Measurements from ENCODE around the gene BMPR1A. TPM values are rescaled to one million over a fixed set of nuclear protein-coding genes. Genes with fewer than 3 reads are reported as not detected.

Gene BMPR1A
- total and polyA plus RNA-seq, 9 of the 15 experiments (the other 6 are each of a cell fraction or from before 2014, with no cell fraction given): 1.6 to 17.5 (median 9.1) TPM

GRCh38 chr10:86775056-86775869, 18.8 kb downstream of the BMPR1A start (continued):
- TF ChIP-seq ATF6 (CRISPR knock-in tag; IDR thresholded peaks at IDR 0.05): no peak
- no peak for TF ChIP-seq ZNF212 (CRISPR knock-in tag; IDR thresholded peaks at IDR 0.05)
- no peak for TF ChIP-seq ZNF239 (CRISPR knock-in tag; IDR thresholded peaks at IDR 0.05)
- no peak for TF ChIP-seq ZNF384 (IDR thresholded peaks at IDR 0.05; ENCODE audit: low read depth, low read length)
- TF ChIP-seq FOXA3 (CRISPR knock-in tag; conservative IDR thresholded peaks at IDR 0.05 in 1 of 2, IDR thresholded peaks at IDR 0.05 in 1 of 2): no peak
- no peak for TF ChIP-seq HLTF (IDR thresholded peaks at IDR 0.05)
- no peak for TF ChIP-seq CLOCK (CRISPR knock-in tag; IDR thresholded peaks at IDR 0.05; ENCODE audit: borderline replicate concordance)
- TF ChIP-seq KDM4B (IDR thresholded peaks at IDR 0.05; ENCODE audit: borderline replicate concordance in 2 of 2, low read depth in 1 of 2): no peak
- no peak for TF ChIP-seq ZFP91 (CRISPR knock-in tag; IDR thresholded peaks at IDR 0.05)
- no peak for TF ChIP-seq GTF2B (IDR thresholded peaks at IDR 0.05; ENCODE audit: extremely low read depth, insufficient read length)
- TF ChIP-seq HOMEZ (CRISPR knock-in tag; IDR thresholded peaks at IDR 0.05): no peak
- TF ChIP-seq RFX1 (IDR thresholded peaks at IDR 0.05): no peak
- no peak for TF ChIP-seq CREBBP (IDR thresholded peaks at IDR 0.05; ENCODE audit: low read depth, low read length)
- TF ChIP-seq MCM5 (IDR thresholded peaks at IDR 0.05; ENCODE audit: low read depth): no peak
- no peak for TF ChIP-seq ZNF23 (CRISPR knock-in tag; IDR thresholded peaks at IDR 0.05)
- peak; percentile 46; the same call in 1 of the 2 replicates for TF ChIP-seq ZBTB2 (IDR thresholded peaks at IDR 0.05)
- TF ChIP-seq HMGN3 (IDR thresholded peaks at IDR 0.05; ENCODE audit: borderline replicate concordance, extremely low read depth, insufficient read length, low read depth, low read length): no peak

All from K562 (cell line).